ENCODE results near the gene SPTAN1. TPM values are rescaled to one million over a fixed set of nuclear protein-coding genes. Genes with fewer than 3 reads are reported as not detected.

Gene SPTAN1
- total and polyA plus RNA-seq, 2 of the 4 experiments (the other 2 are of a cell fraction) = 275 to 327 TPM

GRCh38 chr9:128634111-128634510 lies 81.7 kb downstream of the SPTAN1 start:
- Histone ChIP-seq H4K8ac (ENCODE audit: low read depth in 2 of 2, low read length in 2 of 2) (no peak overlapping the region), H2BK120ac (ENCODE audit: low read depth, low read length) (no peak overlapping the region), H4K20me1 (ENCODE audit: insufficient read depth, low read length) (0 out of 2 replicates have a peak, but pooled peaks cover 3% of the 10 kb centered on the region), H3K4ac (ENCODE audit: low read depth, low read length) (no peak overlapping the region), H3K9me3 (ENCODE audit: control insufficient read depth, insufficient read depth, low read length) (no peaks in the 10 kb centered on the region), H2BK15ac (ENCODE audit: low read depth, low read length) (no peak overlapping the region), H3K9ac (ENCODE audit: low read depth, low read length) (no peak overlapping the region), H2AFZ (replicated peaks; ENCODE audit: low read length, poor library complexity) (no peak overlapping the region), H3K9me1 (ENCODE audit: insufficient read depth, low read length) (0 out of 2 replicates have a peak, but pooled peaks cover 5% of the 10 kb centered on the region), H3K4me2 (ENCODE audit: low read depth, low read length) (no peak overlapping the region), H3K23ac (ENCODE audit: low read depth, low read length) (no peak overlapping the region), H3K79me1 (ENCODE audit: low read depth in 1 of 2, low read length in 2 of 2) (peaks cover 0 to 32% of the 10 kb centered on the region in 2 experiments; a peak in 2 of 4 replicates), H4K91ac (ENCODE audit: insufficient read depth, low read depth, low read length) (no peak overlapping the region), H3K27me3 (ENCODE audit: control insufficient read depth, insufficient read depth, low read length) (no peaks in the 10 kb centered on the region), H2AK9ac (replicated peaks; ENCODE audit: low read depth, low read length, poor library complexity) (no peak overlapping the region), H2AK5ac (ENCODE audit: low read depth, low read length) (no peak overlapping the region), H3K14ac (replicated peaks; ENCODE audit: low read depth, low read length) (no peak overlapping the region), H3K18ac (ENCODE audit: low read depth, low read length) (no peak overlapping the region), H2BK5ac (ENCODE audit: low read depth, low read length, poor library complexity, severe bottlenecking) (no peak overlapping the region), H3K27ac (ENCODE audit: insufficient read depth, low read length) (no peak overlapping the region), H4K5ac (ENCODE audit: low read depth, low read length) (no peak overlapping the region), H3K4me1 (ENCODE audit: control insufficient read depth, insufficient read depth, low read length) (peaks cover 13% of the 10 kb centered on the region), H2BK20ac (ENCODE audit: low read depth, low read length) (no peak overlapping the region), H3K4me3 (ENCODE audit: insufficient read depth, low read depth, low read length) (no peak overlapping the region), H3K36me3 (ENCODE audit: control insufficient read depth, insufficient read depth, low read length) (peaks cover 46% of the 10 kb centered on the region), H3K56ac (ENCODE audit: extremely low read depth, insufficient read depth, low read length) (no peak overlapping the region)
- BruUV-seq (replicated peaks) = no TSS peak
- intact Hi-C loops (cut with micrococcal nuclease) (loop anchor here (2.0 kb wide), 2 partner anchors 75 to 295 kb away; no protein-coding TSS in a partner anchor), dilution Hi-C loops (cut with HindIII; ENCODE audit: low sequenced_read_pairs, unreplicated experiment) (no loop called here), in situ Hi-C loops (cut with MboI; ENCODE audit: low sequenced_read_pairs) (no loop called here)
- CTCF ChIA-PET = no interaction called here
- POLR2A ChIA-PET (ENCODE audit: unreplicated experiment) = no interaction called here
- ATAC-seq (ENCODE audit: low read depth) (no peak), DNase-seq (no peak)
- no peak for TF ChIP-seq POLR2A (IDR thresholded peaks at IDR 0.05; ENCODE audit: low read depth, low read length)
- TF ChIP-seq CTCF (conservative IDR thresholded peaks at IDR 0.05; ENCODE audit: low read depth, low read length) = no peak
- no peak for TF ChIP-seq SMC3 (IDR thresholded peaks at IDR 0.05; ENCODE audit: low read depth, low read length)
- no peak for TF ChIP-seq MAFK (IDR thresholded peaks at IDR 0.05; ENCODE audit: low read depth, low read length)
- TF ChIP-seq USF2 (IDR thresholded peaks at IDR 0.05; ENCODE audit: low read depth, low read length) = no peak
- WGBS, 2 experiments (ENCODE audit: extremely low coverage in 2 of 2, insufficient read length in 1 of 2) = 93% methylated on average over 5 of the region's 10 CpGs; no CpG with 5 or more reads in 1 of the 2 experiments
